ENCODE data around the gene SINHCAF.

GRCh38 chr12:31306866-31307265, 19.1 kb downstream of the SINHCAF start:
- TF ChIP-seq CTCF (IDR thresholded peaks at IDR 0.05; ENCODE audit: low read length) (no peak), EZH2 (optimal IDR thresholded peaks at IDR 0.05; ENCODE audit: low read depth, low read length) (no peak)
